ENCODE data around the gene PPM1J. TPM values are rescaled to one million over a fixed set of nuclear protein-coding genes. Genes with fewer than 3 reads are reported as not detected.
A peak's percentile ranks its signal among the peaks of the same experiment; 100 is the strongest.
"Not testable (repeated sequence)": the region's sequence is repeated elsewhere in the genome, so short reads cannot be mapped to it uniquely, and the experiment has no call there.

PPM1J gene
- total RNA-seq, 1 experiment from 2014 or later = 19.3 TPM

DNA sequence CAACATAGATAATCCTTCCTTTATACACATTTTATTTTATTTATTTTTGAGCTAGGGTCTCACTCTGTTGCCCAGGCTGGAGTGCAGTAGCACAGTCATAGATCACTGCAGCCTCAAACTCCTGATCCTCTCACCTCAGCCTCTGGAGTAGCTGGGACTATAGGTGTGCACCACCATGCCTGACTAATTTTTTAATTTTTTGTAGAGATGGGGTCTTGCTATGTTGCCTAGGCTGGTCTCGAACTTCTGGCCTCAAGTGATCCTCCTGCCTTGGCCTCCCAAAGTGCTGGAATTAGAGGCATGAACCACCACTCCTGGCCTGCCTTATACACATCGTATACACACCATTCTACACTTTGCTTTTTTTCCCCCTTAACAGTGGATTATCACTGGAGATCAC, 6.2 kb upstream of the PPM1J start:
- DNase-seq (ENCODE audit: low spot score); POLR2A ChIA-PET; H3K9me3 Mint-ChIP-seq; H3K36me3 Mint-ChIP-seq; ATAC-seq; H3K4me3 Mint-ChIP-seq; H3K27ac Mint-ChIP-seq: not testable (repeated sequence)
- peaks cover 26% of the 10 kb centered on the region for H3K4me1 Mint-ChIP-seq
- H3K27me3 Mint-ChIP-seq (ENCODE audit: low read depth) = peaks cover 54% of the 10 kb centered on the region
- CTCF ChIA-PET = interaction anchor here (9.6 to 12.5 kb wide), 2 partner anchors 82 to 351 kb away, joined by 115 to 373 read pairs; partner anchors contain the start of gene LRIG2
- peak; percentile 59; the same call in 1 of the 2 replicates for TF ChIP-seq ZNF121 (CRISPR knock-in tag; IDR thresholded peaks at IDR 0.05)

DNA sequence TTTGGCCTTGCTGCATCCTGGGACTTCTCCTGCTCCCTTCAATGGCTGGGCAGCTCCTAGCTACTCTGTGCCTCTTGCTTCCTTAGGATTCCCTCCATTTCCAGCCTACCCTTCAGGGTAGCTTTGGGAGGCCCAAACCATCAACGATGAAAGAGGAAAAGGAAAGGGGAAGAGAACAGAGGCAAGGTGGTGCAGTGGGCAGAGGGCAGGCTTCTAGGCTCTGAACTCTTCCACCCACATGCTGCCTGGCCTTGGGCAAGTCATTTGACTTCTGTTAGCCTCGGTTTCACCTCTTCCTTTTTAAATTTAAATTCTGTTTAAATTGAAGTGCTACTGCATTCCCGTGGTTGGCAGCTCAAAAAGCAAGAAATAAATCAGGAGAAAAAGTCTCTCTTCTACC, 5.7 kb upstream of the PPM1J start:
- Mint-ChIP-seq H3K36me3 (no peaks in the 10 kb centered on the region), H3K4me1 (peaks cover 30% of the 10 kb centered on the region), H3K27me3 (ENCODE audit: low read depth) (peaks cover 58% of the 10 kb centered on the region), H3K9me3 (peaks cover 5% of the 10 kb centered on the region), H3K27ac (no peak overlapping the region), H3K4me3 (no peak overlapping the region)
- ChIA-PET POLR2A (no interaction called here), CTCF (interaction anchor here (0.5 to 12.5 kb wide), 3 partner anchors 82 to 428 kb away, joined by 4 to 373 read pairs (median 115); partner anchors contain the start of gene LRIG2)
- DNase-seq (ENCODE audit: low spot score) (no peak), ATAC-seq (no peak)
- TF ChIP-seq ZNF671 (CRISPR knock-in tag; IDR thresholded peaks at IDR 0.05) = no peak
- TF ChIP-seq ZNF416 (CRISPR knock-in tag; IDR thresholded peaks at IDR 0.05) = no peak
- TF ChIP-seq FOXK1 (CRISPR knock-in tag; IDR thresholded peaks at IDR 0.05) = no peak
- TF ChIP-seq GTF2I (CRISPR knock-in tag; conservative IDR thresholded peaks at IDR 0.05) = no peak
- no peak for TF ChIP-seq TEAD4 (CRISPR knock-in tag; IDR thresholded peaks at IDR 0.05)
- TF ChIP-seq, protein P1, sequence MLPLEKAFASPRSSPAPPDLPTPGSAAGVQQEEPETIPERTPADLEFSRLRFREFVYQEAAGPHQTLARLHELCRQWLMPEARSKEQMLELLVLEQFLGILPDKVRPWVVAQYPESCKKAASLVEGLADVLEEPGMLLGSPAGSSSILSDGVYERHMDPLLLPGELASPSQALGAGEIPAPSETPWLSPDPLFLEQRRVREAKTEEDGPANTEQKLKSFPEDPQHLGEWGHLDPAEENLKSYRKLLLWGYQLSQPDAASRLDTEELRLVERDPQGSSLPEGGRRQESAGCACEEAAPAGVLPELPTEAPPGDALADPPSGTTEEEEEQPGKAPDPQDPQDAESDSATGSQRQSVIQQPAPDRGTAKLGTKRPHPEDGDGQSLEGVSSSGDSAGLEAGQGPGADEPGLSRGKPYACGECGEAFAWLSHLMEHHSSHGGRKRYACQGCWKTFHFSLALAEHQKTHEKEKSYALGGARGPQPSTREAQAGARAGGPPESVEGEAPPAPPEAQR (CRISPR knock-in tag; IDR thresholded peaks at IDR 0.05) = no peak
- no peak for TF ChIP-seq OVOL2 (CRISPR knock-in tag; IDR thresholded peaks at IDR 0.05; ENCODE audit: borderline replicate concordance)
- no peak for TF ChIP-seq ZNF138 (CRISPR knock-in tag; conservative IDR thresholded peaks at IDR 0.05)
- TF ChIP-seq NFE2L1 (CRISPR knock-in tag; IDR thresholded peaks at IDR 0.05) = no peak
- no peak for TF ChIP-seq FOXJ3 (CRISPR knock-in tag; IDR thresholded peaks at IDR 0.05; ENCODE audit: borderline replicate concordance)
- no peak for TF ChIP-seq ELF4 (CRISPR knock-in tag; IDR thresholded peaks at IDR 0.05; ENCODE audit: low read depth)
- no peak for TF ChIP-seq TEAD1 (CRISPR knock-in tag; IDR thresholded peaks at IDR 0.05)

DNA sequence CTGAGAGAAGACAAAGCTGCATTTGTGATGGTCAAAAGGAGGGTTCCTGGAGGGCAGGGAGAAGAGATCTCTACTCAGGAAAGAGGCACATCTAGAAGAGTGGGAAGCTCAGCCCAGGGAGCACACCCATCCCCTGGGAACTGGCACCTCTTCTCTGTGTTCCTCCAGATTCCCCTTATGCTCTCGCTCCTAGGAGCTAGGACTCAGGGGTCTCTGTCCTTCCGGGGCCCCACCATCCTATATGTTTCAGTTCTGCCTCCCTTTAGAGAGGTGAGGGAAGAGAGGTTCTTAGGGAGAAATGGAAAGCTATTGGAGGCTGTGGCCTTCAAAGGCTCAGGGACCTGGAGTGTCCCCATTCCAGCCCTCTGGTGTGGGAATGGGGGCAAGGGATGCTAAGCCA, 4.6 kb upstream of the PPM1J start:
- no peak overlapping the region for H3K4me3 Mint-ChIP-seq

More for the DNA sequence above, 4.6 kb upstream of the PPM1J start:
- H3K27ac Mint-ChIP-seq = no peak overlapping the region
- no peak for ATAC-seq
- no peaks in the 10 kb centered on the region for H3K36me3 Mint-ChIP-seq
- CTCF ChIA-PET = interaction anchor here (0.6 to 12.5 kb wide), 12 partner anchors 8 to 458 kb away, joined by 3 to 373 read pairs (median 4); partner anchors contain the start of genes LRIG2 and RHOC
- peaks cover 63% of the 10 kb centered on the region for H3K27me3 Mint-ChIP-seq (ENCODE audit: low read depth)
- POLR2A ChIA-PET = no interaction called here
- TF ChIP-seq, protein P2, sequence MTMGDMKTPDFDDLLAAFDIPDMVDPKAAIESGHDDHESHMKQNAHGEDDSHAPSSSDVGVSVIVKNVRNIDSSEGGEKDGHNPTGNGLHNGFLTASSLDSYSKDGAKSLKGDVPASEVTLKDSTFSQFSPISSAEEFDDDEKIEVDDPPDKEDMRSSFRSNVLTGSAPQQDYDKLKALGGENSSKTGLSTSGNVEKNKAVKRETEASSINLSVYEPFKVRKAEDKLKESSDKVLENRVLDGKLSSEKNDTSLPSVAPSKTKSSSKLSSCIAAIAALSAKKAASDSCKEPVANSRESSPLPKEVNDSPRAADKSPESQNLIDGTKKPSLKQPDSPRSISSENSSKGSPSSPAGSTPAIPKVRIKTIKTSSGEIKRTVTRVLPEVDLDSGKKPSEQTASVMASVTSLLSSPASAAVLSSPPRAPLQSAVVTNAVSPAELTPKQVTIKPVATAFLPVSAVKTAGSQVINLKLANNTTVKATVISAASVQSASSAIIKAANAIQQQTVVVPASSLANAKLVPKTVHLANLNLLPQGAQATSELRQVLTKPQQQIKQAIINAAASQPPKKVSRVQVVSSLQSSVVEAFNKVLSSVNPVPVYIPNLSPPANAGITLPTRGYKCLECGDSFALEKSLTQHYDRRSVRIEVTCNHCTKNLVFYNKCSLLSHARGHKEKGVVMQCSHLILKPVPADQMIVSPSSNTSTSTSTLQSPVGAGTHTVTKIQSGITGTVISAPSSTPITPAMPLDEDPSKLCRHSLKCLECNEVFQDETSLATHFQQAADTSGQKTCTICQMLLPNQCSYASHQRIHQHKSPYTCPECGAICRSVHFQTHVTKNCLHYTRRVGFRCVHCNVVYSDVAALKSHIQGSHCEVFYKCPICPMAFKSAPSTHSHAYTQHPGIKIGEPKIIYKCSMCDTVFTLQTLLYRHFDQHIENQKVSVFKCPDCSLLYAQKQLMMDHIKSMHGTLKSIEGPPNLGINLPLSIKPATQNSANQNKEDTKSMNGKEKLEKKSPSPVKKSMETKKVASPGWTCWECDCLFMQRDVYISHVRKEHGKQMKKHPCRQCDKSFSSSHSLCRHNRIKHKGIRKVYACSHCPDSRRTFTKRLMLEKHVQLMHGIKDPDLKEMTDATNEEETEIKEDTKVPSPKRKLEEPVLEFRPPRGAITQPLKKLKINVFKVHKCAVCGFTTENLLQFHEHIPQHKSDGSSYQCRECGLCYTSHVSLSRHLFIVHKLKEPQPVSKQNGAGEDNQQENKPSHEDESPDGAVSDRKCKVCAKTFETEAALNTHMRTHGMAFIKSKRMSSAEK (CRISPR knock-in tag; IDR thresholded peaks at IDR 0.05; ENCODE audit: borderline replicate concordance) = no peak
- TF ChIP-seq, protein P3, sequence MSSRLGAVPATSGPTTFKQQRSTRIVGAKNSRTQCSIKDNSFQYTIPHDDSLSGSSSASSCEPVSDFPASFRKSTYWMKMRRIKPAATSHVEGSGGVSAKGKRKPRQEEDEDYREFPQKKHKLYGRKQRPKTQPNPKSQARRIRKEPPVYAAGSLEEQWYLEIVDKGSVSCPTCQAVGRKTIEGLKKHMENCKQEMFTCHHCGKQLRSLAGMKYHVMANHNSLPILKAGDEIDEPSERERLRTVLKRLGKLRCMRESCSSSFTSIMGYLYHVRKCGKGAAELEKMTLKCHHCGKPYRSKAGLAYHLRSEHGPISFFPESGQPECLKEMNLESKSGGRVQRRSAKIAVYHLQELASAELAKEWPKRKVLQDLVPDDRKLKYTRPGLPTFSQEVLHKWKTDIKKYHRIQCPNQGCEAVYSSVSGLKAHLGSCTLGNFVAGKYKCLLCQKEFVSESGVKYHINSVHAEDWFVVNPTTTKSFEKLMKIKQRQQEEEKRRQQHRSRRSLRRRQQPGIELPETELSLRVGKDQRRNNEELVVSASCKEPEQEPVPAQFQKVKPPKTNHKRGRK (CRISPR knock-in tag; IDR thresholded peaks at IDR 0.05; ENCODE audit: borderline replicate concordance) = no peak
- TF ChIP-seq FOXP1 (CRISPR knock-in tag; IDR thresholded peaks at IDR 0.05; ENCODE audit: borderline replicate concordance) (no peak), JAZF1 (CRISPR knock-in tag; IDR thresholded peaks at IDR 0.05) (no peak)
- TF ChIP-seq, protein P4, sequence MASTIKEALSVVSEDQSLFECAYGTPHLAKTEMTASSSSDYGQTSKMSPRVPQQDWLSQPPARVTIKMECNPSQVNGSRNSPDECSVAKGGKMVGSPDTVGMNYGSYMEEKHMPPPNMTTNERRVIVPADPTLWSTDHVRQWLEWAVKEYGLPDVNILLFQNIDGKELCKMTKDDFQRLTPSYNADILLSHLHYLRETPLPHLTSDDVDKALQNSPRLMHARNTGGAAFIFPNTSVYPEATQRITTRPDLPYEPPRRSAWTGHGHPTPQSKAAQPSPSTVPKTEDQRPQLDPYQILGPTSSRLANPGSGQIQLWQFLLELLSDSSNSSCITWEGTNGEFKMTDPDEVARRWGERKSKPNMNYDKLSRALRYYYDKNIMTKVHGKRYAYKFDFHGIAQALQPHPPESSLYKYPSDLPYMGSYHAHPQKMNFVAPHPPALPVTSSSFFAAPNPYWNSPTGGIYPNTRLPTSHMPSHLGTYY (CRISPR knock-in tag; IDR thresholded peaks at IDR 0.05) = no peak
- TF ChIP-seq, protein P5, sequence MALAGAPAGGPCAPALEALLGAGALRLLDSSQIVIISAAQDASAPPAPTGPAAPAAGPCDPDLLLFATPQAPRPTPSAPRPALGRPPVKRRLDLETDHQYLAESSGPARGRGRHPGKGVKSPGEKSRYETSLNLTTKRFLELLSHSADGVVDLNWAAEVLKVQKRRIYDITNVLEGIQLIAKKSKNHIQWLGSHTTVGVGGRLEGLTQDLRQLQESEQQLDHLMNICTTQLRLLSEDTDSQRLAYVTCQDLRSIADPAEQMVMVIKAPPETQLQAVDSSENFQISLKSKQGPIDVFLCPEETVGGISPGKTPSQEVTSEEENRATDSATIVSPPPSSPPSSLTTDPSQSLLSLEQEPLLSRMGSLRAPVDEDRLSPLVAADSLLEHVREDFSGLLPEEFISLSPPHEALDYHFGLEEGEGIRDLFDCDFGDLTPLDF (CRISPR knock-in tag; IDR thresholded peaks at IDR 0.05) = no peak
- TF ChIP-seq, protein P6, sequence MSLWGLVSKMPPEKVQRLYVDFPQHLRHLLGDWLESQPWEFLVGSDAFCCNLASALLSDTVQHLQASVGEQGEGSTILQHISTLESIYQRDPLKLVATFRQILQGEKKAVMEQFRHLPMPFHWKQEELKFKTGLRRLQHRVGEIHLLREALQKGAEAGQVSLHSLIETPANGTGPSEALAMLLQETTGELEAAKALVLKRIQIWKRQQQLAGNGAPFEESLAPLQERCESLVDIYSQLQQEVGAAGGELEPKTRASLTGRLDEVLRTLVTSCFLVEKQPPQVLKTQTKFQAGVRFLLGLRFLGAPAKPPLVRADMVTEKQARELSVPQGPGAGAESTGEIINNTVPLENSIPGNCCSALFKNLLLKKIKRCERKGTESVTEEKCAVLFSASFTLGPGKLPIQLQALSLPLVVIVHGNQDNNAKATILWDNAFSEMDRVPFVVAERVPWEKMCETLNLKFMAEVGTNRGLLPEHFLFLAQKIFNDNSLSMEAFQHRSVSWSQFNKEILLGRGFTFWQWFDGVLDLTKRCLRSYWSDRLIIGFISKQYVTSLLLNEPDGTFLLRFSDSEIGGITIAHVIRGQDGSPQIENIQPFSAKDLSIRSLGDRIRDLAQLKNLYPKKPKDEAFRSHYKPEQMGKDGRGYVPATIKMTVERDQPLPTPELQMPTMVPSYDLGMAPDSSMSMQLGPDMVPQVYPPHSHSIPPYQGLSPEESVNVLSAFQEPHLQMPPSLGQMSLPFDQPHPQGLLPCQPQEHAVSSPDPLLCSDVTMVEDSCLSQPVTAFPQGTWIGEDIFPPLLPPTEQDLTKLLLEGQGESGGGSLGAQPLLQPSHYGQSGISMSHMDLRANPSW (CRISPR knock-in tag; conservative IDR thresholded peaks at IDR 0.05; ENCODE audit: low read depth) = no peak
- peaks cover 5% of the 10 kb centered on the region for H3K9me3 Mint-ChIP-seq
- H3K4me1 Mint-ChIP-seq = peaks cover 31% of the 10 kb centered on the region
- no peak for DNase-seq (ENCODE audit: low spot score)
